ENCODE data around the gene SYCE3. TPM values are rescaled to one million over a fixed set of nuclear protein-coding genes. Genes with fewer than 3 reads are reported as not detected.
"Not testable (repeated sequence)": the region's sequence is repeated elsewhere in the genome, so short reads cannot be mapped to it uniquely, and the experiment has no call there.

Gene SYCE3
- total RNA-seq = not detected

DNA sequence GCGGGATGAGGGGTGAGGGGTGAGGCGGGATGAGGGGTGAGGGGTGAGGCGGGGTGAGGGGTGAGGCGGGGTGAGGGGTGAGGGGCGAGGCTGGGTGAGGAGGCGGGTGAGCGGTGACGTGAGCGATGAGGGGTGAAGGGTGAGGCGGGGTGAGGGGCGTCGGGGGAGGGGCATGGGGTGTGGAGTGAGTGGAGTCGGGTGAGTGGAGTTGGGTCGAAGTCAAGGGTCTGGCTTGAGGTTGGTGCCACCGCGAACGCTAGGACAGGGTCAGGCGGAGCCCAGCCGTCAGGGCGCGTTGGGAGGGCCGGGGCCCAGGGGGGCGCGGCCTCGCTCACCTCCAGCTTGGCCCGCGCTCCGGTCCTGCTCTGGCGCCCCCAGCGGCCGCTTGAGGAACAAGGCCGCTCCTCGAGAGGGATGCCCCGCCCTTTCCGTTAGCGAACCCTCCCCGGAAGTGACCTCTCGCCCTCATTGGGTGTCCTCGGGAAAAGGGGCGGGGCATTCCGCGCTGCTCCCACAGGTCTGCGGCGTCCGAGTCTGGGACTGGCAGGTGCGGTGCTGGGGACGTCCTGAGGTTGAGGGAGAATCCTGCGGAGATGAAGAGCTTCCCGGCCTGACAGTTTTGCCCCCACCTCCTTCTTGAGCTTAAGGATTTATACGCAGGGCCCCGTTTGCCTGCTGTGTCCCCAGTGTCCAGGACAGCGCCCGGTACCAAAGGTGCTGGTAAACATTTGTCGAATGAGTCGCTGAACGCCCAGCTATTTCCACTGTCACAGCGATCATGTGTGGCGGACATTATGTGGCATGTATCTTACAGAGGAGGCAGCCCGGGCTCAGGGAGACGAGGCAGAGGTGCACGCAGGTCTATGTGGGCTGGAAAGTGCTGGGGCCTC is at the start of gene SYCE3:
TSS of gene SYCE3 (minus strand) at position 397 of the 890 bp plus-strand sequence. CDS start 6,514 bp downstream, outside the sequence.
- intact Hi-C loops (cut with DNase I) = no loop called here
- ATAC-seq = peak; percentile 97
- peak; percentile 99 for DNase-seq (ENCODE audit: low spot score)

DNA sequence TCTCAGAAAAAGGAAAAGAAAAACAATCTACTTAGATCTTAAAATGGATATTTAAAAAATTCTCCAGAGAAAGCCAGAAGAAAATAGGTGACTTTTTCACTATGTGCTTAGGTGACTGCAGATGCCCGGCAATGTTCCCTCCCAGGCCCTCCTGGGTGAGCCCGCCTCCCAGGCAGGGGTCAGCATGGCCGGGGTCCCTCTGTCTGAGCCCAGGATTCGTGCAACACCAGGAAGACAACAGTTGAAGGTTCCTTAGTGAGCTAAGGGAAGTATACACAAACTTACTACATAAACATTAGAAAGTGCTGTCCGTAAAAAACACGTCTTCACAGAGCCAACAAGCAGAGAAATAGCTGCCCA is 49.4 kb upstream of the SYCE3 start:
- intact Hi-C loops (cut with DNase I) = no loop called here
- ATAC-seq = no peak
- DNase-seq (ENCODE audit: low spot score) = no peak

DNA sequence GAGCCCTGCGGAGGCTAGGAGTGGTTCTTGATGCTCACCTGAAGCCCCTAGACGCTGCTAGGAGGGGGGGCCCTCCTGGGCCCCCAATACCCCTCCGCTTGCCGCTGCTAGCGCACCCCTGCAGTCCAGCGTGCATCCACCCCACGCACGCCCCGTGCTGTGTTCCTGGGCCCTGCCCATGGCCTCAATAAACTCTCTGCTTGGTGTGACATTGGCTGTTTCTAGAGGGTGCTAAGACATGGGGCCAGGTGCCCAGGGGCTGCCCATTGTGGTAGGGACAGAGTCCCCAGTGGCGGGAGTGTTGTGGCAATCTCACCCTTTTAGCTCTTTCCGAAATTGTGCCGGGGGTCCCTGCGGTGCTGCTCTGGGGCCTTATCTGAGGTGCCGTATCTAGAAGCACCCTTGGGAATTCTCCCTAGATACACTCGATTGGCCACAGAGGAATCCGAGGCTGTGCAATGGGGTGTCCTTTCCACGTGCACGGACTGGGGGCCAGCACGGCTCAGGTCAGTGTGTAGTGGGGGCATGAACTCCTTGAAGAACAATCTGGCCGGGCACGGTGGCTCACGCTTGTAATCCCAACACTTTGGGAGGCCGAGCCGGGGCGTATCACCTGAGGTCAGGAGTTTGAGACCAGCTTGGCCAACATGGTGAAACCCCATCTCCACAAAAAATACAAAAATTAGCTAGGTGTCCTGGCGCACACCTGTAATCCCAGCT is 48.8 kb upstream of the SYCE3 start:
- DNase-seq (ENCODE audit: low spot score) (no peak), ATAC-seq (no peak)
- intact Hi-C loops (cut with DNase I) = no loop called here

DNA sequence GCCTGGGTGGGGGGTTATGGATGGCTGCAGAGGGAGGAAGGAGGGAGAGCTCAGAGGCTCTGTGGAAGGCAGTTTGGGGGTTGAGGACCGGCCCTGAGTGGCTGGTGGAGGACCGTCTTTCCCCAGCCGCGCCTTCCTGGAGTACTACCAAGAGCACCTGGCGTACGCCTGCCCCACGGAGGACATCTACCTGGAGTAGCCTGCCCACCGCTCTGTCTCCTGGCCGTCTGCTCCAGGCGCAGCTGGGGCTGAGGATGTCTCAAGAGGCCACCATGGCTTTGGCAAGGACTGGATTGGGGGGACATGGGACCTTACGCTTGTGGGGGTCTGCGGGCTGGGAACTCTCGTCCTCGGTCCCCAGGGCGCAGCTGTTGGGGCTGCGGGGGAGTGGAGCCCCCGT is 47.9 kb upstream of the SYCE3 start:
- no peak for DNase-seq (ENCODE audit: low spot score)
- no peak for ATAC-seq
- intact Hi-C loops (cut with DNase I) = no loop called here

- intact Hi-C loops (cut with DNase I) = no loop called here
- DNase-seq (ENCODE audit: low spot score) (no peak), ATAC-seq (no peak)
Observed at GRCh38 chr22:50610041-50610451, 47.3 kb upstream of the SYCE3 start.

DNA sequence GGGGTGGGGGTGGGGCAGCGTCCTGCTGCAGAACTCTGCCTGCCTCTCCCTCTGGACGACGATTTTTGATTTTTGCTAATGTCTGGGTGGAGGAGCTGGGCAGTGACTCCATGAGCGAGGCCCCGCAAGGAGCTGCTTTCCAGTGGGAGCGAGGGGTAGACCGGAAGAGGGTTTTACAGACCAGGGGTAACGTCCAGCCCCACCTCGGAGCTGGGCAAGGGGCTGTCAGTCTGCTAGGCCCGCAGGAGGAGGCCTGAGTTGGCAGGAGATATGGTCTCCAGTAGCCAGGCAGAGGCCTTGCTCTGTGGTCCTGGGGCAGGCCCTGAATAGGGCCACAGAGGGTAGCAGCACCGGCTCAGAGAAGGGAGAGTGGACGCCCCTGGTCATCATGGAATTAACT is 46.9 kb upstream of the SYCE3 start:
- ATAC-seq = no peak
- DNase-seq (ENCODE audit: low spot score) = no peak
- intact Hi-C loops (cut with DNase I) = no loop called here

DNA sequence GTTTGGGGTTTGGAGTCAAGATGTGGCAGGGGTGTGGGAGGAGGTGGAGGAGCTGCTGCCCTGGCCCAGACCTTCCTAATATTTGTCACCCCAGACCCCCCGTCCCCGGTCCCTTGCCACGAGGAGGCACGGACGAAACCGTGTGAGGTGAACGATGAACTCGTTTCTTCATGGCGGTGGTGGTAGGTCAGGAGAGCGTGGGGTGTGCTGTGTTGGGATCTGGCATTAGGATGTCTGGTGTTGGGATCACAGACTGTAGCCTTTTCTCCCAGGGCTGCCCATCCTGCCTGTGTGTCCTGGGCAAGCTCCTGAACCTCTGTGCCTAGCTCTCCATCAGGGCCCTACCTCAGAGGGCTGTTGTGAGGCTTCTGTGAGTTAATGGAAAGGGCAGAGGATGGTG is 46.3 kb upstream of the SYCE3 start:
- DNase-seq (ENCODE audit: low spot score) = no peak
- no peak for ATAC-seq
- intact Hi-C loops (cut with DNase I) = no loop called here

- ATAC-seq; intact Hi-C loops (cut with DNase I); DNase-seq (ENCODE audit: low spot score): not testable (repeated sequence)
Observed at GRCh38 chr22:50608058-50608840, 45.5 kb upstream of the SYCE3 start.

DNA sequence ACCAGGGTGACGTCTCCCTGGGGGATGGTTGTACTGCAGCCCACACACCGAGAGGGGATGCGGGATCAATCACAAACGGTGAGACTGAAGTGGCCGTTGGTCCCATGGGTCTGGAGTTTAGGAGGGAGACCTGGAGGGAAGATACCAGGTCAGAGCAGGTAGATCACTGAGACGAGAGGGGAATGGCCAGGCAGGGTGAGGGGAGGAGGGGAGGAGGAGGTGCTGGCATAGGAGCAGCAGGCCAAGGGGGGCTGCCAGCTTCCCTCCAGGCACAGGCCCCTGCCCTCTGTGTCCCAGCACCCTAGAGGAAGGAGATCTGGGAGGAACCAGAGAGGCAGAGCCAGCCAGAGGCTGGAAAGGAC is 44.9 kb upstream of the SYCE3 start:
- intact Hi-C loops (cut with DNase I) = no loop called here
- no peak for DNase-seq (ENCODE audit: low spot score)
- no peak for ATAC-seq

DNA sequence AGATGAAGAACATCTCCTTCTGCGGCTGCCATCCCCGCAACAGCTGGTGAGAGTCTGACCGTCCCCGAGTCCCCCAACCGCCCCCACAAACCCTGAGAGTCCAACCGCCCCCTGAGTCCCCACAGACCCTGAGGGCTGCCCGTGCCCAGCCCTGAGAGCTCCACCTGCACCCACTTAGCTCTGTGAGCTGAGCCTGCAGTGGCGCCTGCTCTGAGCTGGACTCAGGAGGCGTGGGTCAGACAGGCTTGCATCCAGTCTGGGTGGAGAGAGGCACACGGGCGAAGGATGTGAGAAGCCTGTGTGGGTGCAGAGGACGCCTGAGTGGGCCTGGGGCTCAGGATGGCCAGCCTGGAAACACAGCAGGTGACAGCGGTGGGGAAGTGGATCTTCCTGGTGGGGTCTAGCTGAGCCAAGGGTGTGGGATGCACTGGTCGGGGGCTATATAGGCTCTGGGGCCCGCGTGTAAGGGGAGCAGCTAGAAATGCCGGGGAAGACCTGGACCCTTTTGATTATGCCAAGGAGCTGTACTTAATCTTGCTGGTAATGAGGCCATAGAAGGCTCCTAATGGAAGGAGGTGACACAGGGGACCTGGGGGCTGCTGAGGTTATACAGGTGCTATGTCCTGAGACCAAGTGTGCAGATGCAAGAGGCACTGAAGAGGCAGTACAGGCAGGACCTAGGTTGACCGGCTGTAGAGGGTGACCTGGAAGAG is 44.4 kb upstream of the SYCE3 start:
- intact Hi-C loops (cut with DNase I) = no loop called here
- ATAC-seq = no peak
- no peak for DNase-seq (ENCODE audit: low spot score)

- DNase-seq (ENCODE audit: low spot score) (no peak), ATAC-seq (no peak)
- intact Hi-C loops (cut with DNase I) = no loop called here
Observed at GRCh38 chr22:50606165-50606945, 43.6 kb upstream of the SYCE3 start.

DNA sequence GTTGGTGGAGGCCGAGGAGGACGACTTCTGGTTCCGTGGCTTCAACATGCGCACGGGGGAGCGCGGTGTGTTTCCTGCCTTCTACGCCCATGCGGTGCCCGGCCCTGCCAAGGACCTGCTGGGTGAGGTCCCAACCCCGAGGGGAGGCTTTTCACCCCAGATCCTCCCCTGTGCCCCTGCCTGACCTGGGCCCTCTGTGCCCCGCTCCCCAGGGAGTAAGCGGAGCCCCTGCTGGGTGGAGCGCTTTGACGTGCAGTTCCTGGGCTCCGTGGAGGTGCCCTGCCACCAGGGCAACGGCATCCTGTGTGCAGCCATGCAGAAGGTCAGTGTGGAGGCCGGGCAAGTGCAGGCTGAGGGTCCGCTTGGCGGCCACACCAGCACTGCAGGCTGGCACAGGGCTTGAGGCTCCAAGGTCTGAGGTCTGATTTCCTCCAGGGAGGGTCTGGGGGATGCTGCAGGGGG is 42.9 kb upstream of the SYCE3 start:
- intact Hi-C loops (cut with DNase I) = no loop called here
- ATAC-seq = no peak
- no peak for DNase-seq (ENCODE audit: low spot score)

- DNase-seq (ENCODE audit: low spot score) = no peak
- intact Hi-C loops (cut with DNase I) = no loop called here
- ATAC-seq = no peak
Observed at GRCh38 chr22:50605002-50605612, 42.4 kb upstream of the SYCE3 start.

DNA sequence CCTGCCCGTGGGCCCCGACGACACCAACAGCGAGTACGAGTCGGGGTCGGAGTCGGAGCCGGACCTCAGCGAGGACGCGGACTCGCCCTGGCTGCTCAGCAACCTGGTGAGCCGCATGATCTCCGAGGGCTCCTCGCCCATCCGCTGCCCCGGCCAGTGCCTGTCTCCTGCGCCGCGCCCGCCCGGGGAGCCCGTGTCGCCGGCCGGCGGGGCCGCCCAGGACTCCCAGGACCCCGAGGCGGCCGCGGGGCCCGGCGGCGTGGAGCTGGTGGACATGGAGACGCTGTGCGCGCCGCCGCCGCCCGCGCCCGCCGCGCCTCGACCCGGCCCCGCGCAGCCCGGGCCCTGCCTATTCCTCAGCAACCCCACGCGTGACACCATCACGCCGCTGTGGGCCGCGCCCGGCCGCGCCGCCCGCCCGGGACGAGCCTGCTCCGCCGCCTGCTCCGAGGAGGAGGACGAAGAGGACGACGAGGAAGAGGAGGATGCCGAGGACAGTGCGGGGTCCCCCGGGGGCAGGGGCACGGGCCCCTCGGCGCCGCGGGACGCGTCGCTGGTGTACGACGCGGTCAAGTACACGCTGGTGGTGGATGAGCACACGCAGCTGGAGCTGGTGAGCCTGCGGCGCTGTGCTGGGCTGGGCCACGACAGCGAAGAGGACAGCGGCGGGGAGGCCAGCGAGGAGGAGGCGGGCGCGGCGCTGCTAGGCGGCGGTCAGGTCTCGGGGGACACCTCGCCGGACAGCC is 41.7 kb upstream of the SYCE3 start:
- intact Hi-C loops (cut with DNase I) = no loop called here
- DNase-seq (ENCODE audit: low spot score) (no peak), ATAC-seq (no peak)

GRCh38 chr22:50603511-50604255 is 41.0 kb upstream of the SYCE3 start:
- intact Hi-C loops (cut with DNase I) = no loop called here
- ATAC-seq (no peak), DNase-seq (ENCODE audit: low spot score) (no peak)

GRCh38 chr22:50602338-50602700 is 39.6 kb upstream of the SYCE3 start:
- DNase-seq (ENCODE audit: low spot score) = no peak
- intact Hi-C loops (cut with DNase I) = no loop called here
- no peak for ATAC-seq

Data from sciatic nerve (tissue), 2 donors.